Neutrophil (primary cell): ENCODE data around the gene ABCD3.
A peak's percentile ranks its signal among the peaks of the same experiment; 100 is the strongest.

Experiments
- H3K27ac ChIP-seq: fragments of 200-600 bp; sonication (generic); 2 replicates; pipeline ENCODE4 v1.5.1; 2016; ENCODE audit warnings: mild to moderate bottlenecking, moderate library complexity
- H3K27me3 ChIP-seq: fragments of 200-600 bp; sonication (generic); 2 replicates; pipeline ENCODE4 v1.6.0; 2016; ENCODE audit warnings: mild to moderate bottlenecking
- H3K36me3 ChIP-seq: fragments of 200-600 bp; sonication (generic); 2 replicates; pipeline ENCODE4 v1.5.1; 2017
- H3K4me1 ChIP-seq, 2 experiments: fragments of 200-600 bp in 1 of 2; sonication (generic) in 1 of 2; 1 replicate in 1 of 2; 2 replicates in 1 of 2; pipeline versions ENCODE4 v1.5.1 to v1.6.1; 2013 to 2016; ENCODE audit warnings: low read depth in 1 of 2, low read length in 1 of 2, mild to moderate bottlenecking in 1 of 2, moderate library complexity in 1 of 2; ENCODE audit not compliant: control insufficient read depth in 1 of 2, insufficient read depth in 1 of 2
- H3K4me3 ChIP-seq, 2 experiments: fragments of 200-600 bp in 1 of 2; sonication (generic) in 1 of 2; 1 replicate in 1 of 2; 2 replicates in 1 of 2; pipeline ENCODE4 v1.5.1; 2013 to 2016; ENCODE audit warnings: low read depth in 1 of 2, low read length in 1 of 2, mild to moderate bottlenecking in 1 of 2, moderate library complexity in 1 of 2
- H3K9me3 ChIP-seq: fragments of 200-600 bp; sonication (generic); 2 replicates; pipeline ENCODE4 v1.5.1; 2016
- CTCF ChIP-seq: fragments of 200-600 bp; sonication (generic); IDR thresholded peaks from 2 replicates; pipeline ENCODE4 v1.5.1; 2016; ENCODE audit warnings: antibody characterized with exemption

Gene ABCD3

GRCh38 chr1:94463056-94463764, 45.0 kb downstream of the ABCD3 start:
- no peaks in the 10 kb centered on the region for H3K9me3 ChIP-seq
- no peak for TF ChIP-seq CTCF
- H3K27me3 ChIP-seq, result no peaks in the 10 kb centered on the region
- peak overlapping the region; percentile 32 for H3K27ac ChIP-seq
- H3K4me1 ChIP-seq, result peaks cover 6 to 7% of the 10 kb centered on the region in 2 experiments
- H3K36me3 ChIP-seq, result peaks cover 11% of the 10 kb centered on the region
- H3K4me3 ChIP-seq, result no peak overlapping the region

- peaks cover 11% of the 10 kb centered on the region for H3K36me3 ChIP-seq
- no peak overlapping the region for H3K4me3 ChIP-seq
- no peaks in the 10 kb centered on the region for H3K27me3 ChIP-seq
- no peaks in the 10 kb centered on the region for H3K9me3 ChIP-seq
- TF ChIP-seq CTCF, result no peak
- peaks cover 6 to 7% of the 10 kb centered on the region in 2 experiments for H3K4me1 ChIP-seq
- H3K27ac ChIP-seq, result no peak overlapping the region
Measured at GRCh38 chr1:94463765-94464330, 45.7 kb downstream of the ABCD3 start.

GRCh38 chr1:94468708-94469107, 50.5 kb downstream of the ABCD3 start:
- Histone ChIP-seq H3K9me3 (no peaks in the 10 kb centered on the region), H3K27me3 (no peaks in the 10 kb centered on the region), H3K4me3 (no peak overlapping the region)

GRCh38 chr1:94471271-94471670, 53.1 kb downstream of the ABCD3 start:
- H3K36me3 ChIP-seq, result no peaks in the 10 kb centered on the region
- TF ChIP-seq CTCF, result no peak
- H3K4me3 ChIP-seq, result no peak overlapping the region
- H3K4me1 ChIP-seq, result peaks cover 23 to 37% of the 10 kb centered on the region in 2 experiments
- no peaks in the 10 kb centered on the region for H3K9me3 ChIP-seq
- no peak overlapping the region for H3K27ac ChIP-seq
- no peaks in the 10 kb centered on the region for H3K27me3 ChIP-seq

More at GRCh38 chr1:94468708-94469107, 50.5 kb downstream of the ABCD3 start:
- TF ChIP-seq CTCF, result no peak
- H3K27ac ChIP-seq, result no peak overlapping the region
- peaks cover 9 to 15% of the 10 kb centered on the region in 2 experiments for H3K4me1 ChIP-seq
- H3K36me3 ChIP-seq, result peaks cover 11% of the 10 kb centered on the region

- Histone ChIP-seq H3K4me3 (no peak overlapping the region), H3K9me3 (no peaks in the 10 kb centered on the region), H3K4me1 (peaks cover 23 to 37% of the 10 kb centered on the region in 2 experiments), H3K27me3 (no peaks in the 10 kb centered on the region), H3K27ac (no peak overlapping the region), H3K36me3 (no peaks in the 10 kb centered on the region)
- no peak for TF ChIP-seq CTCF
Measured at GRCh38 chr1:94475232-94475631, 57.0 kb downstream of the ABCD3 start.
